Measurements from ENCODE around the gene RPL14.

The RPL14 gene

GRCh38 chr3:40427045-40427669 is 30.0 kb upstream of the RPL14 start:
- Histone ChIP-seq H4K5ac (ENCODE audit: low read length) (no peak overlapping the region), H3K4ac (ENCODE audit: low read depth, low read length) (no peak overlapping the region), H3K79me1 (ENCODE audit: low read length) (no peaks in the 10 kb centered on the region), H3K56ac (ENCODE audit: low read length) (no peak overlapping the region), H3K23ac (ENCODE audit: low read length) (no peak overlapping the region), H2BK15ac (replicated peaks; ENCODE audit: low read depth) (no peak overlapping the region), H3K18ac (ENCODE audit: low read length) (no peak overlapping the region), H2BK5ac (ENCODE audit: low read length) (no peak overlapping the region), H3K4me1 (ENCODE audit: control insufficient read depth, low read depth, low read length) (no peaks in the 10 kb centered on the region), H4K8ac (ENCODE audit: low read depth, low read length) (no peak overlapping the region), H3K4me3 (ENCODE audit: low read length) (no peak overlapping the region), H3K27ac (ENCODE audit: low read depth, low read length) (no peak overlapping the region), H3K27me3 (ENCODE audit: insufficient read depth, low read length, poor library complexity) (no peaks in the 10 kb centered on the region), H3K9ac (ENCODE audit: low read length) (no peak overlapping the region), H2BK120ac (ENCODE audit: low read depth, low read length) (no peak overlapping the region), H2AK5ac (ENCODE audit: low read length) (no peak overlapping the region), H3K36me3 (ENCODE audit: control insufficient read depth, insufficient read depth, low read length) (no peaks in the 10 kb centered on the region), H3K79me2 (ENCODE audit: control insufficient read depth, insufficient read depth, low read length) (no peaks in the 10 kb centered on the region), H3K4me2 (ENCODE audit: low read length) (no peak overlapping the region)
- peak; percentile 3 for DNase-seq
- no CpG with 5 or more reads among the region's 8 CpGs for WGBS (ENCODE audit: extremely low coverage, insufficient coverage, low lambda C conversion rate)

GRCh38 chr3:40432793-40433192 is 24.3 kb upstream of the RPL14 start:
- H3K27ac ChIP-seq (ENCODE audit: low read depth, low read length), result no peak overlapping the region
- no peaks in the 10 kb centered on the region for H3K36me3 ChIP-seq (ENCODE audit: control insufficient read depth, insufficient read depth, low read length)
- no peaks in the 10 kb centered on the region for H3K4me1 ChIP-seq (ENCODE audit: control insufficient read depth, low read depth, low read length)
- no peak overlapping the region for H2BK5ac ChIP-seq (ENCODE audit: low read length)
- no peak overlapping the region for H3K56ac ChIP-seq (ENCODE audit: low read length)
- no peaks in the 10 kb centered on the region for H3K79me1 ChIP-seq (ENCODE audit: low read length)
- H3K9ac ChIP-seq (ENCODE audit: low read length), result no peak overlapping the region
- H3K4ac ChIP-seq (ENCODE audit: low read depth, low read length), result no peak overlapping the region
- no peak overlapping the region for H2BK15ac ChIP-seq (replicated peaks; ENCODE audit: low read depth)
- no peak overlapping the region for H3K4me3 ChIP-seq (ENCODE audit: low read length)
- no peak overlapping the region for H3K23ac ChIP-seq (ENCODE audit: low read length)
- H4K8ac ChIP-seq (ENCODE audit: low read depth, low read length), result no peak overlapping the region
- no peak overlapping the region for H2BK120ac ChIP-seq (ENCODE audit: low read depth, low read length)
- WGBS (ENCODE audit: extremely low coverage, insufficient coverage, low lambda C conversion rate), result no CpG with 5 or more reads among the region's 2 CpGs
- H3K18ac ChIP-seq (ENCODE audit: low read length), result no peak overlapping the region
- H4K5ac ChIP-seq (ENCODE audit: low read length), result no peak overlapping the region
- H3K4me2 ChIP-seq (ENCODE audit: low read length), result no peak overlapping the region
- DNase-seq, result peak; percentile 26
- no peaks in the 10 kb centered on the region for H3K27me3 ChIP-seq (ENCODE audit: insufficient read depth, low read length, poor library complexity)
- H3K79me2 ChIP-seq (ENCODE audit: control insufficient read depth, insufficient read depth, low read length), result no peaks in the 10 kb centered on the region
- H2AK5ac ChIP-seq (ENCODE audit: low read length), result no peak overlapping the region

- no peak overlapping the region for H3K4me2 ChIP-seq (ENCODE audit: low read length)
- no peak overlapping the region for H2BK15ac ChIP-seq (replicated peaks; ENCODE audit: low read depth)
- no peaks in the 10 kb centered on the region for H3K27me3 ChIP-seq (ENCODE audit: insufficient read depth, low read length, poor library complexity)
- H3K56ac ChIP-seq (ENCODE audit: low read length), result no peak overlapping the region
- no peaks in the 10 kb centered on the region for H3K79me2 ChIP-seq (ENCODE audit: control insufficient read depth, insufficient read depth, low read length)
- H3K4me1 ChIP-seq (ENCODE audit: control insufficient read depth, low read depth, low read length), result no peaks in the 10 kb centered on the region
- no peak overlapping the region for H3K4ac ChIP-seq (ENCODE audit: low read depth, low read length)
- H3K79me1 ChIP-seq (ENCODE audit: low read length), result no peaks in the 10 kb centered on the region
- H3K18ac ChIP-seq (ENCODE audit: low read length), result no peak overlapping the region
- H2BK120ac ChIP-seq (ENCODE audit: low read depth, low read length), result no peak overlapping the region
- no peak overlapping the region for H3K27ac ChIP-seq (ENCODE audit: low read depth, low read length)
- H3K23ac ChIP-seq (ENCODE audit: low read length), result no peak overlapping the region
- no peak overlapping the region for H3K4me3 ChIP-seq (ENCODE audit: low read length)
- no peaks in the 10 kb centered on the region for H3K36me3 ChIP-seq (ENCODE audit: control insufficient read depth, insufficient read depth, low read length)
- 100% methylated on average over 2 of the region's 5 CpGs for WGBS (ENCODE audit: extremely low coverage, insufficient coverage, low lambda C conversion rate)
- no peak overlapping the region for H4K5ac ChIP-seq (ENCODE audit: low read length)
- no peak overlapping the region for H2BK5ac ChIP-seq (ENCODE audit: low read length)
- H3K9ac ChIP-seq (ENCODE audit: low read length), result no peak overlapping the region
- H2AK5ac ChIP-seq (ENCODE audit: low read length), result no peak overlapping the region
- DNase-seq, result no peak
- no peak overlapping the region for H4K8ac ChIP-seq (ENCODE audit: low read depth, low read length)
These were observed 19.2 kb upstream of the RPL14 start for GRCh38 chr3:40437889-40438288.

GRCh38 chr3:40445062-40445461 is 12.1 kb upstream of the RPL14 start:
- H3K27ac ChIP-seq (ENCODE audit: low read depth, low read length), result no peak overlapping the region
- H3K4ac ChIP-seq (ENCODE audit: low read depth, low read length), result no peak overlapping the region
- no peak overlapping the region for H2AK5ac ChIP-seq (ENCODE audit: low read length)
- no peaks in the 10 kb centered on the region for H3K27me3 ChIP-seq (ENCODE audit: insufficient read depth, low read length, poor library complexity)
- no peak overlapping the region for H3K56ac ChIP-seq (ENCODE audit: low read length)
- no CpG with 5 or more reads among the region's 9 CpGs for WGBS (ENCODE audit: extremely low coverage, insufficient coverage, low lambda C conversion rate)
- H4K5ac ChIP-seq (ENCODE audit: low read length), result no peak overlapping the region
- H2BK120ac ChIP-seq (ENCODE audit: low read depth, low read length), result no peak overlapping the region
- no peaks in the 10 kb centered on the region for H3K79me1 ChIP-seq (ENCODE audit: low read length)
- H3K4me2 ChIP-seq (ENCODE audit: low read length), result no peak overlapping the region
- H3K23ac ChIP-seq (ENCODE audit: low read length), result no peak overlapping the region
- H3K9ac ChIP-seq (ENCODE audit: low read length), result no peak overlapping the region
- H3K4me3 ChIP-seq (ENCODE audit: low read length), result no peak overlapping the region
- no peak overlapping the region for H3K18ac ChIP-seq (ENCODE audit: low read length)
- DNase-seq, result no peak
- H4K8ac ChIP-seq (ENCODE audit: low read depth, low read length), result no peak overlapping the region
- no peaks in the 10 kb centered on the region for H3K4me1 ChIP-seq (ENCODE audit: control insufficient read depth, low read depth, low read length)
- H3K79me2 ChIP-seq (ENCODE audit: control insufficient read depth, insufficient read depth, low read length), result no peaks in the 10 kb centered on the region
- no peak overlapping the region for H2BK5ac ChIP-seq (ENCODE audit: low read length)
- H2BK15ac ChIP-seq (replicated peaks; ENCODE audit: low read depth), result no peak overlapping the region
- H3K36me3 ChIP-seq (ENCODE audit: control insufficient read depth, insufficient read depth, low read length), result no peaks in the 10 kb centered on the region

- Histone ChIP-seq H3K79me1 (ENCODE audit: low read length) (no peaks in the 10 kb centered on the region), H3K27me3 (ENCODE audit: insufficient read depth, low read length, poor library complexity) (no peaks in the 10 kb centered on the region), H3K18ac (ENCODE audit: low read length) (no peak overlapping the region), H3K23ac (ENCODE audit: low read length) (no peak overlapping the region), H3K56ac (ENCODE audit: low read length) (no peak overlapping the region), H2AK5ac (ENCODE audit: low read length) (no peak overlapping the region), H3K36me3 (ENCODE audit: control insufficient read depth, insufficient read depth, low read length) (no peaks in the 10 kb centered on the region), H2BK120ac (ENCODE audit: low read depth, low read length) (no peak overlapping the region), H4K8ac (ENCODE audit: low read depth, low read length) (no peak overlapping the region), H2BK15ac (replicated peaks; ENCODE audit: low read depth) (no peak overlapping the region), H2BK5ac (ENCODE audit: low read length) (no peak overlapping the region), H4K5ac (ENCODE audit: low read length) (no peak overlapping the region), H3K4ac (ENCODE audit: low read depth, low read length) (no peak overlapping the region), H3K9ac (ENCODE audit: low read length) (no peak overlapping the region), H3K4me3 (ENCODE audit: low read length) (no peak overlapping the region), H3K4me1 (ENCODE audit: control insufficient read depth, low read depth, low read length) (no peaks in the 10 kb centered on the region), H3K4me2 (ENCODE audit: low read length) (no peak overlapping the region), H3K79me2 (ENCODE audit: control insufficient read depth, insufficient read depth, low read length) (no peaks in the 10 kb centered on the region), H3K27ac (ENCODE audit: low read depth, low read length) (no peak overlapping the region)
- WGBS (ENCODE audit: extremely low coverage, insufficient coverage, low lambda C conversion rate), result no CpG with 5 or more reads among the region's 4 CpGs
- no peak for DNase-seq
These were observed 11.3 kb upstream of the RPL14 start for GRCh38 chr3:40445880-40446279.

- Histone ChIP-seq H3K4ac (ENCODE audit: low read depth, low read length) (no peak overlapping the region), H2AK5ac (ENCODE audit: low read length) (no peak overlapping the region), H4K8ac (ENCODE audit: low read depth, low read length) (no peak overlapping the region), H3K23ac (ENCODE audit: low read length) (no peak overlapping the region), H3K4me3 (ENCODE audit: low read length) (no peak overlapping the region), H2BK120ac (ENCODE audit: low read depth, low read length) (no peak overlapping the region), H3K9ac (ENCODE audit: low read length) (no peak overlapping the region), H2BK5ac (ENCODE audit: low read length) (no peak overlapping the region), H3K18ac (ENCODE audit: low read length) (no peak overlapping the region), H2BK15ac (replicated peaks; ENCODE audit: low read depth) (no peak overlapping the region), H3K79me2 (ENCODE audit: control insufficient read depth, insufficient read depth, low read length) (no peaks in the 10 kb centered on the region), H3K56ac (ENCODE audit: low read length) (no peak overlapping the region), H3K4me1 (ENCODE audit: control insufficient read depth, low read depth, low read length) (no peaks in the 10 kb centered on the region), H3K79me1 (ENCODE audit: low read length) (no peaks in the 10 kb centered on the region), H3K4me2 (ENCODE audit: low read length) (no peak overlapping the region), H4K5ac (ENCODE audit: low read length) (no peak overlapping the region), H3K27ac (ENCODE audit: low read depth, low read length) (no peak overlapping the region), H3K36me3 (ENCODE audit: control insufficient read depth, insufficient read depth, low read length) (no peaks in the 10 kb centered on the region), H3K27me3 (ENCODE audit: insufficient read depth, low read length, poor library complexity) (no peaks in the 10 kb centered on the region)
- no peak for DNase-seq
- WGBS (ENCODE audit: extremely low coverage, insufficient coverage, low lambda C conversion rate), result no CpG with 5 or more reads among the region's 2 CpGs
These were observed 6.7 kb upstream of the RPL14 start for GRCh38 chr3:40450438-40450837.

All from mesendoderm (in vitro differentiated cells).